ENCODE measurements around the gene ARL3. TPM values are rescaled to one million over a fixed set of nuclear protein-coding genes. Genes with fewer than 3 reads are reported as not detected.

Gene ARL3
- total and polyA plus RNA-seq, 2 of the 4 experiments (the other 2 are of a cell fraction) = 5.0 to 14.3 TPM

GRCh38 chr10:102633287-102633686 lies 80.9 kb downstream of the ARL3 start:
- Histone ChIP-seq H3K79me1 (ENCODE audit: low read depth in 1 of 2, low read length in 2 of 2) (peaks cover 18 to 55% of the 10 kb centered on the region in 2 experiments), H3K27me3 (ENCODE audit: control insufficient read depth, insufficient read depth, low read length) (no peaks in the 10 kb centered on the region), H4K8ac (ENCODE audit: low read depth in 2 of 2, low read length in 2 of 2) (peak overlapping the region; percentile 74 to 90), H3K36me3 (ENCODE audit: control insufficient read depth, insufficient read depth, low read length) (peaks cover 2% of the 10 kb centered on the region; the same call in 1 of the 2 replicates), H3K4me2 (ENCODE audit: low read depth, low read length) (peak overlapping the region; percentile 40), H3K27ac (ENCODE audit: insufficient read depth, low read length) (peak overlapping the region; percentile 96), H2AK9ac (replicated peaks; ENCODE audit: low read depth, low read length, poor library complexity) (peak overlapping the region; percentile 98), H2BK5ac (ENCODE audit: low read depth, low read length, poor library complexity, severe bottlenecking) (peak overlapping the region; percentile 100), H4K5ac (ENCODE audit: low read depth, low read length) (peak overlapping the region; percentile 89), H3K9me3 (ENCODE audit: control insufficient read depth, insufficient read depth, low read length) (no peaks in the 10 kb centered on the region), H2BK20ac (ENCODE audit: low read depth, low read length) (peak overlapping the region; percentile 94), H2BK15ac (ENCODE audit: low read depth, low read length) (peak overlapping the region; percentile 98), H3K56ac (ENCODE audit: extremely low read depth, insufficient read depth, low read length) (peak overlapping the region; percentile 98), H3K18ac (ENCODE audit: low read depth, low read length) (peak overlapping the region; percentile 82), H3K9ac (ENCODE audit: low read depth, low read length) (peak overlapping the region; percentile 66), H4K91ac (ENCODE audit: insufficient read depth, low read depth, low read length) (peak overlapping the region; percentile 96), H3K4me3 (ENCODE audit: insufficient read depth, low read depth, low read length) (no peak overlapping the region), H2AK5ac (ENCODE audit: low read depth, low read length) (peak overlapping the region; percentile 100), H3K9me1 (ENCODE audit: insufficient read depth, low read length) (peaks cover 47% of the 10 kb centered on the region), H3K14ac (replicated peaks; ENCODE audit: low read depth, low read length) (peak overlapping the region; percentile 97), H2BK120ac (ENCODE audit: low read depth, low read length) (peak overlapping the region; percentile 99), H3K4me1 (ENCODE audit: control insufficient read depth, insufficient read depth, low read length) (peaks cover 62% of the 10 kb centered on the region), H2AFZ (replicated peaks; ENCODE audit: low read length, poor library complexity) (peak overlapping the region; percentile 78), H3K23ac (ENCODE audit: low read depth, low read length) (peak overlapping the region; percentile 98), H3K4ac (ENCODE audit: low read depth, low read length) (peak overlapping the region; percentile 98), H4K20me1 (ENCODE audit: insufficient read depth, low read length) (no peaks in the 10 kb centered on the region)
- peak; percentile 81 for DNase-seq
- WGBS, 2 experiments (ENCODE audit: extremely low coverage in 2 of 2, insufficient read length in 1 of 2) = 0% methylated on average over 2 of the region's 6 CpGs; no CpG with 5 or more reads in 1 of the 2 experiments
- TF ChIP-seq CEBPB (IDR thresholded peaks at IDR 0.05; ENCODE audit: low read depth, low read length) (no peak), RCOR1 (IDR thresholded peaks at IDR 0.05; ENCODE audit: insufficient replicate concordance, low read length) (peak; percentile 44), RAD21 (IDR thresholded peaks at IDR 0.05; ENCODE audit: low read length) (no peak), RFX5 (IDR thresholded peaks at IDR 0.05; ENCODE audit: low read depth, low read length) (no peak), FOS (IDR thresholded peaks at IDR 0.05; ENCODE audit: low read depth, low read length) (peak; percentile 54; the same call in 1 of the 2 replicates), NFE2L2 (IDR thresholded peaks at IDR 0.05; ENCODE audit: low read depth, low read length) (no peak), MAZ (IDR thresholded peaks at IDR 0.05; ENCODE audit: borderline replicate concordance, low read depth, low read length) (peak; percentile 54; the same call in 1 of the 2 replicates), CTCF (conservative IDR thresholded peaks at IDR 0.05; ENCODE audit: low read depth, low read length) (no peak)
- TF ChIP-seq, protein P1, sequence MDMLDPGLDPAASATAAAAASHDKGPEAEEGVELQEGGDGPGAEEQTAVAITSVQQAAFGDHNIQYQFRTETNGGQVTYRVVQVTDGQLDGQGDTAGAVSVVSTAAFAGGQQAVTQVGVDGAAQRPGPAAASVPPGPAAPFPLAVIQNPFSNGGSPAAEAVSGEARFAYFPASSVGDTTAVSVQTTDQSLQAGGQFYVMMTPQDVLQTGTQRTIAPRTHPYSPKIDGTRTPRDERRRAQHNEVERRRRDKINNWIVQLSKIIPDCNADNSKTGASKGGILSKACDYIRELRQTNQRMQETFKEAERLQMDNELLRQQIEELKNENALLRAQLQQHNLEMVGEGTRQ (IDR thresholded peaks at IDR 0.05; ENCODE audit: low read depth, low read length) = no peak
- no TSS peak for BruUV-seq (replicated peaks)
- dilution Hi-C loops (cut with HindIII; ENCODE audit: low sequenced_read_pairs, unreplicated experiment) = no loop called here
- intact Hi-C loops (cut with micrococcal nuclease) = no loop called here
- POLR2A ChIA-PET (ENCODE audit: unreplicated experiment) = no interaction called here
- CTCF ChIA-PET = interaction anchor here (0.8 to 0.9 kb wide), 2 partner anchors 46 to 50 kb away, joined by 3 read pairs; no protein-coding TSS in a partner anchor
- peak; percentile 44 for ATAC-seq (ENCODE audit: low read depth)
- in situ Hi-C loops (cut with MboI; ENCODE audit: low sequenced_read_pairs) = no loop called here

All from IMR-90 (cell line).